Measurements from ENCODE around the gene CANX. TPM values are rescaled to one million over a fixed set of nuclear protein-coding genes. Genes with fewer than 3 reads are reported as not detected.

CANX gene
- total and polyA plus RNA-seq, 9 of the 15 experiments (the other 6 are each of a cell fraction or from before 2014, with no cell fraction given) = 155 to 893 (median 589) TPM

- TF ChIP-seq AFF4 (CRISPR knock-in tag; IDR thresholded peaks at IDR 0.05) (peak; percentile 13; the same call in 1 of the 2 replicates), HNRNPL (IDR thresholded peaks at IDR 0.05; ENCODE audit: low read depth, low read length) (no peak), TRIM24 (IDR thresholded peaks at IDR 0.05) (0 out of 4 replicates have a peak, but pooled peaks of 1 of the 2 experiments have one; percentile 1), ZNF668 (CRISPR knock-in tag; IDR thresholded peaks at IDR 0.05) (no peak), SETDB1 (IDR thresholded peaks at IDR 0.05; ENCODE audit: low read length) (no peak), FOXK1 (CRISPR knock-in tag; IDR thresholded peaks at IDR 0.05; ENCODE audit: borderline replicate concordance) (no peak), FOXM1 (IDR thresholded peaks at IDR 0.05; ENCODE audit: low read depth) (no peak), FOXM1 (CRISPR knock-in tag; IDR thresholded peaks at IDR 0.05; ENCODE audit: low read depth) (no peak; the same call in 1 of the 2 replicates), CHD1 (IDR thresholded peaks at IDR 0.05; ENCODE audit: low read length) (peak; percentile 78), CBFA2T3 (IDR thresholded peaks at IDR 0.05) (no peak), PRMT5 (CRISPR knock-in tag; IDR thresholded peaks at IDR 0.05) (no peak), SLC30A9 (CRISPR knock-in tag; IDR thresholded peaks at IDR 0.05) (no peak), TCFL5 (CRISPR knock-in tag; conservative IDR thresholded peaks at IDR 0.05) (no peak), RBM39 (optimal IDR thresholded peaks at IDR 0.05; ENCODE audit: low read depth, low read length) (no peak), CBX8 (IDR thresholded peaks at IDR 0.05; ENCODE audit: borderline replicate concordance, extremely low read depth, low read depth, low read length, poor library complexity, severe bottlenecking) (no peak), ZNF12 (CRISPR knock-in tag; IDR thresholded peaks at IDR 0.05) (no peak), DPF2 (IDR thresholded peaks at IDR 0.05) (peak; percentile 69), ZNF76 (CRISPR knock-in tag; IDR thresholded peaks at IDR 0.05; ENCODE audit: borderline replicate concordance) (peak; percentile 31; the same call in 1 of the 2 replicates), HDGF (IDR thresholded peaks at IDR 0.05) (no peak), GABPB2 (CRISPR knock-in tag; conservative IDR thresholded peaks at IDR 0.05) (no peak), ZNF644 (tag; IDR thresholded peaks at IDR 0.05; ENCODE audit: low read depth) (0 out of 2 replicates have a peak, but pooled peaks have one; percentile 65), ZNF589 (CRISPR knock-in tag; IDR thresholded peaks at IDR 0.05; ENCODE audit: low read depth) (peak; percentile 82; the same call in 1 of the 2 replicates), NR2C1 (IDR thresholded peaks at IDR 0.05) (no peak), NR2C1 (tag; IDR thresholded peaks at IDR 0.05) (no peak)
Measured at GRCh38 chr5:179697993-179698934, 503 bp upstream of the CANX start (continued).
